GM12878 (cell line): ENCODE data around the gene ARAP2. TPM values are rescaled to one million over a fixed set of nuclear protein-coding genes. Genes with fewer than 3 reads are reported as not detected.
A peak's percentile ranks its signal among the peaks of the same experiment; 100 is the strongest.

Experiments
- ATAC-seq: fragments of 200-7000 bp; cut with Tn5 transposase; 3 replicates; pipeline ENCODE4 v1.9.1; 2020; ENCODE audit warnings: mild to moderate bottlenecking, moderate library complexity
- BruUV-seq: library from RNA; stranded (reverse); fragments of 400-500 nt; replicated peaks from 2 replicates; lab custom pipeline; 2021; lab: Mats Ljungman, UMichigan
- CTCF ChIA-PET: fragments of 300-600 bp; sonication (Branson Sonifier 250); formaldehyde crosslinking; extraction: SDS; loops from one replicate; lab custom pipeline; 2021; ENCODE audit warnings: inconsistent platforms; lab: Yijun Ruan, JAX
- POLR2A ChIA-PET: fragments of 350-600 bp; formaldehyde crosslinking; extraction: SDS; loops from one replicate; lab custom pipeline; 2021; ENCODE audit warnings: inconsistent platforms; lab: Charles Lee
- RAD21 ChIA-PET: fragments of 300-600 bp; sonication (Branson Sonifier 250); formaldehyde crosslinking; loops from one replicate; lab custom pipeline; 2023; ENCODE audit warnings: antibody characterized with exemption; ENCODE audit not compliant: unreplicated experiment; lab: Charles Lee
- SMC1A ChIA-PET: fragments of 300-600 bp; sonication (Branson Sonifier 250); formaldehyde crosslinking; loops from one replicate; lab custom pipeline; 2023; ENCODE audit not compliant: unreplicated experiment, uncharacterized antibody; lab: Charles Lee
- DNase-seq: peaks from one replicate; pipeline ENCODE4 v3.0.0-alpha.2; 2011; ENCODE audit warnings: low read depth, low spot score
- FAIRE-seq: peaks from 3 replicates; lab custom pipeline; 2011; peaks lifted over from hg19 to GRCh38; lab: Jason Lieb, UNC
- H2AFZ ChIP-seq: 2 replicates; pipeline ENCODE4 v1.6.0; 2011; ENCODE audit warnings: low read depth, low read length, control low read depth; ENCODE audit not compliant: control insufficient read depth
- H3K27ac ChIP-seq: 2 replicates; pipeline ENCODE4 v1.5.1; 2011; ENCODE audit warnings: control low read depth; ENCODE audit not compliant: control insufficient read depth, insufficient read depth
- H3K27me3 ChIP-seq, 2 experiments: replicated peaks in 1 of 2; 2 replicates each; pipeline versions ENCODE4 v1.6.0 to v1.6.1; 2011; ENCODE audit warnings: low read length in 1 of 2; ENCODE audit not compliant: control insufficient read depth in 2 of 2, insufficient read depth in 2 of 2
- H3K36me3 ChIP-seq, 2 experiments: 2 replicates each; pipeline ENCODE4 v1.5.1; 2011; ENCODE audit warnings: low read length in 1 of 2; ENCODE audit not compliant: control insufficient read depth in 2 of 2, insufficient read depth in 2 of 2
- H3K4me1 ChIP-seq: 2 replicates; pipeline ENCODE4 v1.6.1; 2011; ENCODE audit warnings: mild to moderate bottlenecking, low read length, moderate library complexity, mixed read lengths; ENCODE audit not compliant: control insufficient read depth, insufficient read depth
- H3K4me2 ChIP-seq: 2 replicates; pipeline ENCODE4 v1.6.0; 2011; ENCODE audit warnings: control low read depth; ENCODE audit not compliant: control insufficient read depth, insufficient read depth
- H3K4me3 ChIP-seq: fragments of 200-600 bp; sonication (generic); 2 replicates; pipeline ENCODE4 v1.5.1; 2016
- H3K79me2 ChIP-seq: 2 replicates; pipeline ENCODE4 v1.6.0; 2011; ENCODE audit warnings: low read length; ENCODE audit not compliant: control insufficient read depth, insufficient read depth
- H3K9ac ChIP-seq: 2 replicates; pipeline ENCODE4 v1.8.0; 2011; ENCODE audit warnings: low read length, control low read depth, mixed read lengths; ENCODE audit not compliant: control insufficient read depth, insufficient read depth
- H3K9me3 ChIP-seq: replicated peaks from 3 replicates; pipeline ENCODE4 v1.5.1; 2011; ENCODE audit warnings: mild to moderate bottlenecking, low read length; ENCODE audit not compliant: control insufficient read depth, insufficient read depth
- H4K20me1 ChIP-seq: 2 replicates; pipeline ENCODE4 v1.6.0; 2011; ENCODE audit not compliant: control insufficient read depth, insufficient read depth
- ESRRA ChIP-seq: IDR thresholded peaks from 2 replicates; pipeline ENCODE4 v1.6.1; 2012; ENCODE audit warnings: mild to moderate bottlenecking, low read length, improper control_type of control experiment
- JUNB ChIP-seq: IDR thresholded peaks from 2 replicates; pipeline ENCODE4 v1.6.1; 2016; ENCODE audit warnings: antibody characterized with exemption, mild to moderate bottlenecking
- KDM1A ChIP-seq: fragments of 200-600 bp; sonication (generic); IDR thresholded peaks from 2 replicates; pipeline ENCODE4 v1.6.1; 2016; ENCODE audit warnings: borderline replicate concordance
- MTA2 ChIP-seq: fragments of 450-650 bp; IDR thresholded peaks from 2 replicates; pipeline ENCODE4 v1.6.1; 2016; ENCODE audit warnings: low read depth, mild to moderate bottlenecking, moderate library complexity
- MYC ChIP-seq: IDR thresholded peaks from 2 replicates; pipeline ENCODE4 v1.6.1; 2011; ENCODE audit warnings: mild to moderate bottlenecking, low read length, moderate library complexity, inconsistent platforms; ENCODE audit not compliant: insufficient read depth, insufficient replicate concordance, insufficient read length, severe bottlenecking
- NBN ChIP-seq: fragments of 450-650 bp; IDR thresholded peaks from 2 replicates; pipeline ENCODE4 v1.6.1; 2016
- NR2F1 ChIP-seq: fragments of 450-650 bp; conservative IDR thresholded peaks from 2 replicates; pipeline ENCODE4 v1.6.1; 2017; ENCODE audit warnings: mild to moderate bottlenecking
- POLR2AphosphoS2 ChIP-seq: IDR thresholded peaks from 2 replicates; pipeline ENCODE4 v1.6.1; 2011; ENCODE audit warnings: low read depth, mild to moderate bottlenecking, low read length, improper control_type of control experiment, moderate library complexity
- RBBP5 ChIP-seq: fragments of 200-600 bp; sonication (generic); conservative IDR thresholded peaks from 2 replicates; pipeline ENCODE4 v1.6.1; 2016
- SIX5 ChIP-seq: IDR thresholded peaks from 2 replicates; pipeline ENCODE4 v1.6.1; 2011; ENCODE audit warnings: mild to moderate bottlenecking, low read depth, low read length, moderate library complexity; ENCODE audit not compliant: severe bottlenecking
- TARDBP ChIP-seq: IDR thresholded peaks from 2 replicates; pipeline ENCODE4 v1.6.1; 2016; ENCODE audit warnings: borderline replicate concordance
- ZNF207 ChIP-seq: fragments of 450-650 bp; IDR thresholded peaks from 2 replicates; pipeline ENCODE4 v1.6.1; 2014; ENCODE audit warnings: antibody characterized with exemption, mild to moderate bottlenecking, borderline replicate concordance
- ZSCAN29 ChIP-seq: fragments of 450-650 bp; IDR thresholded peaks from 2 replicates; pipeline ENCODE4 v1.6.1; 2017; ENCODE audit warnings: mild to moderate bottlenecking, moderate library complexity
- WGBS: methylation state at CpG from one replicate; pipeline ENCODE4 v1.1.6; 2016; ENCODE audit warnings: low lambda C conversion rate; ENCODE audit not compliant: insufficient replicate concordance, insufficient coverage; ENCODE audit errors: missing lambda C conversion rate; 5-methylcytosine and 5-hydroxymethylcytosine counted together
- in situ Hi-C: fragments of 300-500 bp; cut with MboI; formaldehyde crosslinking; loops from 9 replicates; pipeline ENCODE4 v1.14.3; 2018; ENCODE audit warnings: mixed read lengths
- intact Hi-C: fragments of 100-400 bp; cut with micrococcal nuclease; formaldehyde crosslinking; loops from one replicate; pipeline ENCODE4 v1.14.2; 2022; ENCODE audit not compliant: unreplicated experiment
- polyA plus RNA-seq, 11 experiments: library from polyadenylated mRNA; depleted of rRNA in 4 of 11; unstranded in 6 of 11; stranded (reverse) in 5 of 11; fragments of >200 nt; fragmentation: Nextera tagmentation in 4 of 11; fragmentation: Illumina TruSeq in 1 of 11; extraction: Ambion mirVana in 4 of 11; extraction: Trizol in 1 of 11; gene quantifications; 1 replicate in 1 of 11; 2 replicates in 10 of 11; pipeline versions ENCODE4 v1.2.1 to v1.2.3, GENCODE V29; 2011 to 2016; ENCODE audit warnings: inconsistent platforms in 2 of 11, missing spikeins in 2 of 11, low read depth in 1 of 11
- total RNA-seq, 4 experiments: library from RNA; depleted of rRNA in 3 of 4; stranded (reverse); fragments of >200 nt in 3 of 4; fragmentation: Illumina TruSeq in 1 of 4; extraction: Trizol in 1 of 4; gene quantifications; 2 replicates each; pipeline versions ENCODE4 v1.2.1 to v1.2.3, GENCODE V29; 2013 to 2021
- TF ChIP-seq, protein P1 (sequence below): fragments of 450-650 bp; IDR thresholded peaks from 2 replicates; pipeline ENCODE4 v1.6.1; 2017; ENCODE audit warnings: mild to moderate bottlenecking, low read depth, inconsistent platforms; ENCODE audit not compliant: poor library complexity, severe bottlenecking
- TF ChIP-seq, protein P2 (sequence below): fragments of 150-350 bp; IDR thresholded peaks from 2 replicates; pipeline ENCODE4 v1.6.1; 2016; ENCODE audit warnings: low read depth, low read length

ARAP2 gene
- total and polyA plus RNA-seq, 10 of the 15 experiments (the other 5 are each of a cell fraction or from before 2014, with no cell fraction given): 5.4 to 36.1 (median 12.2) TPM

DNA sequence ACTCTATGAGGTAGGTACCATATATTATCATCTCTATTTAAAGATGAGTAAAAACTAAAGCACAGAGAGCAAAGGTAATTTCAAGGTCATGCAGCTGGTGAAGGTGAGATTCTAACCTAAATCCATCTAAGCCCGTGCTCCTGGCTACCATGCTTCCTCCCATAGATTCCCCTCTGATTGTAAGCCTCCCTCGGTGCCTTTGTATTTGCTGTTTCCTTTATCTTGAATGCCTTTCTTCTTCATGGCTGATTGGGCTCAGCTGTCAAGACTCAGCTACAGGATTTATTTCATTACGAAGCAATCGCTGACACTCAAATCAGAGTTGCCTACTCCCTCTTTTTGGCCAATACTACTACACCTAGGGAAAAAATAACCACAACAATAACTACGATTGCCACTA is 217.1 kb downstream of the ARAP2 start:
- SMC1A ChIA-PET: interaction anchor here (1.2 to 2.3 kb wide), 2 partner anchors 9 to 40 kb away, joined by 3 to 6 read pairs; no protein-coding TSS in a partner anchor
- ATAC-seq: peak; percentile 38; the same call in 2 of the 3 replicates
- WGBS: 41% methylated on average over 5 of the region's 5 CpGs

More for the DNA sequence above, 217.1 kb downstream of the ARAP2 start:
- CTCF ChIA-PET: interaction anchor here (0.6 kb wide), 1 partner anchor 616 kb away, joined by 4 read pairs; no protein-coding TSS in a partner anchor
- Histone ChIP-seq H3K27ac (no peak overlapping the region), H3K4me1 (no peaks in the 10 kb centered on the region), H3K4me2 (no peak overlapping the region), H3K4me3 (no peak overlapping the region), H4K20me1 (no peaks in the 10 kb centered on the region), H3K9me3 (no peaks in the 10 kb centered on the region), H3K9ac (no peak overlapping the region), H3K79me2 (no peaks in the 10 kb centered on the region), H3K36me3 (no peaks in the 10 kb centered on the region), H3K27me3 (no peaks in the 10 kb centered on the region), H2AFZ (no peak overlapping the region)
- FAIRE-seq (no peak), DNase-seq (no peak)
- in situ Hi-C loops: no loop called here
- no TSS peak for BruUV-seq
- intact Hi-C loops: no loop called here
- POLR2A ChIA-PET: interaction anchor here (1.2 kb wide), 1 partner anchor 20 kb away, joined by 3 read pairs; no protein-coding TSS in a partner anchor
- RAD21 ChIA-PET: no interaction called here
- TF ChIP-seq MTA2 (0 out of 2 replicates have a peak, but pooled peaks have one; percentile 51), POLR2AphosphoS2 (no peak), JUNB (0 out of 2 replicates have a peak, but pooled peaks have one; percentile 12), ZSCAN29 (no peak), TARDBP (no peak), MYC (no peak), SIX5 (no peak), NR2F1 (peak; percentile 47; the same call in 1 of the 2 replicates), RBBP5 (no peak), KDM1A (no peak), ZNF207 (no peak), ESRRA (peak; percentile 59; the same call in 1 of the 2 replicates), NBN (no peak)
- TF ChIP-seq, protein P1, sequence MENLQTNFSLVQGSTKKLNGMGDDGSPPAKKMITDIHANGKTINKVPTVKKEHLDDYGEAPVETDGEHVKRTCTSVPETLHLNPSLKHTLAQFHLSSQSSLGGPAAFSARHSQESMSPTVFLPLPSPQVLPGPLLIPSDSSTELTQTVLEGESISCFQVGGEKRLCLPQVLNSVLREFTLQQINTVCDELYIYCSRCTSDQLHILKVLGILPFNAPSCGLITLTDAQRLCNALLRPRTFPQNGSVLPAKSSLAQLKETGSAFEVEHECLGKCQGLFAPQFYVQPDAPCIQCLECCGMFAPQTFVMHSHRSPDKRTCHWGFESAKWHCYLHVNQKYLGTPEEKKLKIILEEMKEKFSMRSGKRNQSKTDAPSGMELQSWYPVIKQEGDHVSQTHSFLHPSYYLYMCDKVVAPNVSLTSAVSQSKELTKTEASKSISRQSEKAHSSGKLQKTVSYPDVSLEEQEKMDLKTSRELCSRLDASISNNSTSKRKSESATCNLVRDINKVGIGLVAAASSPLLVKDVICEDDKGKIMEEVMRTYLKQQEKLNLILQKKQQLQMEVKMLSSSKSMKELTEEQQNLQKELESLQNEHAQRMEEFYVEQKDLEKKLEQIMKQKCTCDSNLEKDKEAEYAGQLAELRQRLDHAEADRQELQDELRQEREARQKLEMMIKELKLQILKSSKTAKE: no peak
- TF ChIP-seq, protein P2, sequence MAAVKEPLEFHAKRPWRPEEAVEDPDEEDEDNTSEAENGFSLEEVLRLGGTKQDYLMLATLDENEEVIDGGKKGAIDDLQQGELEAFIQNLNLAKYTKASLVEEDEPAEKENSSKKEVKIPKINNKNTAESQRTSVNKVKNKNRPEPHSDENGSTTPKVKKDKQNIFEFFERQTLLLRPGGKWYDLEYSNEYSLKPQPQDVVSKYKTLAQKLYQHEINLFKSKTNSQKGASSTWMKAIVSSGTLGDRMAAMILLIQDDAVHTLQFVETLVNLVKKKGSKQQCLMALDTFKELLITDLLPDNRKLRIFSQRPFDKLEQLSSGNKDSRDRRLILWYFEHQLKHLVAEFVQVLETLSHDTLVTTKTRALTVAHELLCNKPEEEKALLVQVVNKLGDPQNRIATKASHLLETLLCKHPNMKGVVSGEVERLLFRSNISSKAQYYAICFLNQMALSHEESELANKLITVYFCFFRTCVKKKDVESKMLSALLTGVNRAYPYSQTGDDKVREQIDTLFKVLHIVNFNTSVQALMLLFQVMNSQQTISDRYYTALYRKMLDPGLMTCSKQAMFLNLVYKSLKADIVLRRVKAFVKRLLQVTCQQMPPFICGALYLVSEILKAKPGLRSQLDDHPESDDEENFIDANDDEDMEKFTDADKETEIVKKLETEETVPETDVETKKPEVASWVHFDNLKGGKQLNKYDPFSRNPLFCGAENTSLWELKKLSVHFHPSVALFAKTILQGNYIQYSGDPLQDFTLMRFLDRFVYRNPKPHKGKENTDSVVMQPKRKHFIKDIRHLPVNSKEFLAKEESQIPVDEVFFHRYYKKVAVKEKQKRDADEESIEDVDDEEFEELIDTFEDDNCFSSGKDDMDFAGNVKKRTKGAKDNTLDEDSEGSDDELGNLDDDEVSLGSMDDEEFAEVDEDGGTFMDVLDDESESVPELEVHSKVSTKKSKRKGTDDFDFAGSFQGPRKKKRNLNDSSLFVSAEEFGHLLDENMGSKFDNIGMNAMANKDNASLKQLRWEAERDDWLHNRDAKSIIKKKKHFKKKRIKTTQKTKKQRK: no peak
